K562 (cell line): ENCODE results near the gene SLC9A1. TPM values are rescaled to one million over a fixed set of nuclear protein-coding genes. Genes with fewer than 3 reads are reported as not detected.
A peak's percentile ranks its signal among the peaks of the same experiment; 100 is the strongest.

Experiments used
- ARNT ChIP-seq, 2 experiments: fragments of 450-650 bp; IDR thresholded peaks; 2 replicates each; pipeline ENCODE4 v1.6.1; 2016; ENCODE audit warnings: mild to moderate bottlenecking in 1 of 2
- ATF3 ChIP-seq, 2 experiments: fragments of 450-650 bp in 1 of 2; sonication (generic) in 1 of 2; formaldehyde crosslinking in 1 of 2; IDR thresholded peaks in 1 of 2; conservative IDR thresholded peaks in 1 of 2; 2 replicates each; pipeline versions ENCODE4 v1.6.1 to v1.8.1; 2016 to 2023; ENCODE audit warnings: mild to moderate bottlenecking in 2 of 2, moderate library complexity in 2 of 2, inconsistent platforms in 1 of 2, missing genetic modification reagents in 1 of 2
- CBFA2T3 ChIP-seq: fragments of 450-650 bp; IDR thresholded peaks from 2 replicates; pipeline ENCODE4 v1.6.1; 2017
- CBX3 ChIP-seq, 2 experiments: IDR thresholded peaks; 1 replicate in 1 of 2; 2 replicates in 1 of 2; pipeline ENCODE4 v1.6.1; 2012; ENCODE audit warnings: inconsistent platforms in 2 of 2, low read length in 2 of 2, borderline replicate concordance in 1 of 2, control low read depth in 1 of 2
- CEBPB ChIP-seq: fragments of 450-650 bp; IDR thresholded peaks from 2 replicates; pipeline ENCODE4 v1.6.1; 2016; ENCODE audit warnings: missing genetic modification characterization, missing compliant biosample characterization
- CEBPG ChIP-seq, 3 experiments: fragments of 200-800 bp in 1 of 3; sonication (Bioruptor generic) in 1 of 3; sonication (generic) in 1 of 3; formaldehyde crosslinking in 1 of 3; IDR thresholded peaks in 2 of 3; conservative IDR thresholded peaks in 1 of 3; 2 replicates each; pipeline versions ENCODE4 v1.6.1 to v1.8.0; 2016 to 2022; ENCODE audit warnings: missing compliant biosample characterization in 2 of 3, missing genetic modification characterization in 2 of 3, mild to moderate bottlenecking in 1 of 3, missing genetic modification reagents in 1 of 3
- DIDO1 ChIP-seq: fragments of 450-650 bp; IDR thresholded peaks from 2 replicates; pipeline ENCODE4 v1.6.1; 2016; ENCODE audit warnings: low read depth, missing biosample characterization, missing genetic modification characterization
- EZH2 ChIP-seq: IDR thresholded peaks from 2 replicates; pipeline ENCODE4 v1.6.1; 2012; ENCODE audit warnings: low read depth, mild to moderate bottlenecking, inconsistent platforms, low read length, borderline replicate concordance
- GABPB1 ChIP-seq: sonication (generic); formaldehyde crosslinking; IDR thresholded peaks from 2 replicates; pipeline ENCODE4 v1.8.0; 2022; ENCODE audit warnings: mild to moderate bottlenecking, missing genetic modification reagents
- GTF2B ChIP-seq: IDR thresholded peaks from 2 replicates; pipeline ENCODE4 v1.6.1; 2011; ENCODE audit not compliant: insufficient read length; ENCODE audit errors: extremely low read depth
- MLLT1 ChIP-seq, 2 experiments: fragments of 450-650 bp; IDR thresholded peaks; 2 replicates each; pipeline ENCODE4 v1.6.1; 2016
- SAFB ChIP-seq: fragments of 200-400 bp; formaldehyde crosslinking; IDR thresholded peaks from 2 replicates; pipeline ENCODE4 v1.6.1; 2017; ENCODE audit warnings: low read depth, low read length, borderline replicate concordance
- SRSF7 ChIP-seq: fragments of 200-400 bp; formaldehyde crosslinking; optimal IDR thresholded peaks from 2 replicates; pipeline ENCODE3; 2017; ENCODE audit warnings: mild to moderate bottlenecking, low read depth, low read length
- TCF7L2 ChIP-seq: fragments of 150-350 bp; IDR thresholded peaks from 2 replicates; pipeline ENCODE4 v1.6.1; 2016; ENCODE audit warnings: low read depth, mild to moderate bottlenecking, low read length, moderate library complexity
- ZNF133 ChIP-seq: fragments of 250-450 bp; sonication (Bioruptor Pico); IDR thresholded peaks from 2 replicates; pipeline ENCODE4 v1.4.0; 2020; ENCODE audit warnings: mild to moderate bottlenecking
- ZNF586 ChIP-seq: fragments of 450-650 bp; formaldehyde crosslinking; conservative IDR thresholded peaks from 2 replicates; pipeline ENCODE4 v1.4.0; 2020; ENCODE audit warnings: mild to moderate bottlenecking, moderate library complexity
- ZZZ3 ChIP-seq: fragments of 450-650 bp; IDR thresholded peaks from 2 replicates; pipeline ENCODE4 v1.6.1; 2016; ENCODE audit warnings: antibody characterized with exemption, mild to moderate bottlenecking, moderate library complexity
- polyA plus RNA-seq, 8 experiments: library from polyadenylated mRNA; depleted of rRNA in 4 of 8; stranded (reverse) in 5 of 8; unstranded in 3 of 8; fragments of >200 nt; fragmentation: Nextera tagmentation in 2 of 8; fragmentation: Illumina TruSeq in 1 of 8; extraction: Ambion mirVana in 2 of 8; extraction: Trizol in 1 of 8; gene quantifications; 2 replicates each; pipeline versions ENCODE4 v1.2.1 to v1.2.3, GENCODE V29; 2011 to 2014; ENCODE audit warnings: inconsistent platforms in 1 of 8, missing spikeins in 1 of 8
- total RNA-seq, 7 experiments: library from RNA; depleted of rRNA in 6 of 7; stranded (reverse); fragments of >200 nt in 6 of 7; fragmentation: Illumina TruSeq in 2 of 7; extraction: Trizol in 2 of 7; gene quantifications; 2 replicates each; pipeline versions ENCODE4 v1.2.1 to v1.2.3, GENCODE V29; 2011 to 2021; ENCODE audit warnings: low replicate concordance in 1 of 7
- TF ChIP-seq, protein P1 (sequence below): fragments of 200-400 bp; formaldehyde crosslinking; IDR thresholded peaks from 2 replicates; pipeline ENCODE4 v1.6.1; 2017; ENCODE audit warnings: mild to moderate bottlenecking, low read depth, low read length, moderate library complexity

The SLC9A1 gene
- total and polyA plus RNA-seq, 9 of the 15 experiments (the other 6 are each of a cell fraction or from before 2014, with no cell fraction given) = 0.59 to 14.4 (median 2.0) TPM

- peak; percentile 81 for TF ChIP-seq CEBPG (CRISPR knock-in tag; IDR thresholded peaks at IDR 0.05)
- peak; percentile 78 to 85 for TF ChIP-seq CEBPG (tag; conservative IDR thresholded peaks at IDR 0.05 in 1 of 2, IDR thresholded peaks at IDR 0.05 in 1 of 2)
- 0 out of 2 replicates have a peak, but pooled peaks have one; percentile 13 for TF ChIP-seq GABPB1
- TF ChIP-seq ATF3 (IDR thresholded peaks at IDR 0.05) = no peak
- no peak for TF ChIP-seq ATF3 (CRISPR knock-in tag; conservative IDR thresholded peaks at IDR 0.05)
- TF ChIP-seq ZNF586 (CRISPR knock-in tag) = no peak
- TF ChIP-seq ARNT (IDR thresholded peaks at IDR 0.05) = no peak
- peak; percentile 94 for TF ChIP-seq CEBPB
- no peak for TF ChIP-seq CBX3 (IDR thresholded peaks at IDR 0.05; ENCODE audit: borderline replicate concordance in 1 of 2, low read length in 2 of 2)
- no peak for TF ChIP-seq TCF7L2
- no peak for TF ChIP-seq SRSF7
- no peak for TF ChIP-seq SAFB
- TF ChIP-seq, protein P1, sequence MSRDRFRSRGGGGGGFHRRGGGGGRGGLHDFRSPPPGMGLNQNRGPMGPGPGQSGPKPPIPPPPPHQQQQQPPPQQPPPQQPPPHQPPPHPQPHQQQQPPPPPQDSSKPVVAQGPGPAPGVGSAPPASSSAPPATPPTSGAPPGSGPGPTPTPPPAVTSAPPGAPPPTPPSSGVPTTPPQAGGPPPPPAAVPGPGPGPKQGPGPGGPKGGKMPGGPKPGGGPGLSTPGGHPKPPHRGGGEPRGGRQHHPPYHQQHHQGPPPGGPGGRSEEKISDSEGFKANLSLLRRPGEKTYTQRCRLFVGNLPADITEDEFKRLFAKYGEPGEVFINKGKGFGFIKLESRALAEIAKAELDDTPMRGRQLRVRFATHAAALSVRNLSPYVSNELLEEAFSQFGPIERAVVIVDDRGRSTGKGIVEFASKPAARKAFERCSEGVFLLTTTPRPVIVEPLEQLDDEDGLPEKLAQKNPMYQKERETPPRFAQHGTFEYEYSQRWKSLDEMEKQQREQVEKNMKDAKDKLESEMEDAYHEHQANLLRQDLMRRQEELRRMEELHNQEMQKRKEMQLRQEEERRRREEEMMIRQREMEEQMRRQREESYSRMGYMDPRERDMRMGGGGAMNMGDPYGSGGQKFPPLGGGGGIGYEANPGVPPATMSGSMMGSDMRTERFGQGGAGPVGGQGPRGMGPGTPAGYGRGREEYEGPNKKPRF = no peak
- no peak for TF ChIP-seq ZNF133 (CRISPR knock-in tag)
- no peak for TF ChIP-seq GTF2B
- no peak for TF ChIP-seq ZZZ3
- TF ChIP-seq DIDO1 (tag) = no peak
- no peak for TF ChIP-seq MLLT1 (IDR thresholded peaks at IDR 0.05)
- TF ChIP-seq EZH2 = no peak
- no peak for TF ChIP-seq CBFA2T3
Observed at GRCh38 chr1:27098431-27099134, 56.3 kb downstream of the SLC9A1 start (continued).
